GM19438 (cell line): ENCODE measurements around the gene GFAP.

Source experiments
- ATAC-seq: cut with Tn5 transposase; IDR thresholded peaks from one replicate; pipeline ENCODE4 v1.9.1; 2021; ENCODE audit warnings: low read depth; ENCODE audit not compliant: unreplicated experiment

GFAP gene

GRCh38 chr17:44867841-44868240, 47.5 kb downstream of the GFAP start:
- ATAC-seq, result no peak

GRCh38 chr17:44865931-44866330, 49.4 kb downstream of the GFAP start:
- ATAC-seq, result no peak

GRCh38 chr17:44865231-44865660, 50.1 kb downstream of the GFAP start:
- no peak for ATAC-seq

GRCh38 chr17:44864831-44865230, 50.5 kb downstream of the GFAP start:
- no peak for ATAC-seq

- ATAC-seq, result no peak
Measured at GRCh38 chr17:44863061-44863918, 52.0 kb downstream of the GFAP start.

- ATAC-seq, result no peak
Measured at GRCh38 chr17:44862278-44862914, 52.9 kb downstream of the GFAP start.

- no peak for ATAC-seq
Measured at GRCh38 chr17:44859701-44860100, 55.6 kb downstream of the GFAP start.

GRCh38 chr17:44854192-44854591, 61.1 kb downstream of the GFAP start:
- no peak for ATAC-seq
